Adrenal gland (tissue), 5 donors: ENCODE results near the gene PAWR.
"Not testable (repeated sequence)": the region's sequence is repeated elsewhere in the genome, so short reads cannot be mapped to it uniquely, and the experiment has no call there.

Experiments used
- CTCF ChIP-seq, 6 experiments: fragments of 450-650 bp in 4 of 6; fragments of 200-600 bp in 2 of 6; sonication (generic) in 1 of 6; IDR thresholded peaks; 1 replicate in 5 of 6; 2 replicates in 1 of 6; pipeline versions ENCODE4 v1.5.1 to v1.8.0; 2016 to 2021; ENCODE audit warnings: antibody characterized with exemption in 6 of 6, mild to moderate bottlenecking in 2 of 6, moderate library complexity in 1 of 6
- POLR2A ChIP-seq, 2 donors: fragments of 450-650 bp; IDR thresholded peaks; one replicate each; pipeline ENCODE4 v1.6.1; 2017; ENCODE audit warnings: antibody characterized with exemption in 2 of 2, mild to moderate bottlenecking in 2 of 2, moderate library complexity in 1 of 2
- donor health status: DM: no; HTN: no; CAD: no.

GRCh38 chr12:79646843-79647242, 43.9 kb downstream of the PAWR start:
- not testable (repeated sequence) for TF ChIP-seq POLR2A, CTCF (IDR thresholded peaks at IDR 0.05)
